Esophagus muscularis mucosa (tissue), 4 donors: Measurements from ENCODE around the gene CKS1B. TPM values are rescaled to one million over a fixed set of nuclear protein-coding genes. Genes with fewer than 3 reads are reported as not detected.
A peak's percentile ranks its signal among the peaks of the same experiment; 100 is the strongest.

ENCODE experiments used
- DNase-seq: peaks from one replicate; pipeline ENCODE4 v3.0.0-alpha.2; 2017; ENCODE audit errors: extremely low spot score
- H3K27ac ChIP-seq, 4 donors: fragments of 200-600 bp; sonication (generic); replicated peaks in 1 of 4; 1 replicate in 3 of 4; 2 replicates in 1 of 4; pipeline ENCODE4 v1.5.1; 2016 to 2019; ENCODE audit warnings: mild to moderate bottlenecking in 1 of 4
- H3K27me3 ChIP-seq, 4 donors: fragments of 200-600 bp; sonication (generic); one replicate each; pipeline versions ENCODE4 v1.5.1 to v1.6.0; 2016 to 2019
- H3K36me3 ChIP-seq, 4 donors: fragments of 200-600 bp; sonication (generic); one replicate each; pipeline ENCODE4 v1.5.1; 2016 to 2019
- H3K4me1 ChIP-seq, 4 donors: fragments of 200-600 bp; sonication (generic); one replicate each; pipeline ENCODE4 v1.5.1; 2016 to 2019
- H3K4me3 ChIP-seq, 4 donors: fragments of 200-600 bp; sonication (generic); 1 replicate in 2 of 4; 2 replicates in 2 of 4; pipeline ENCODE4 v1.5.1; 2016 to 2019; ENCODE audit warnings: mild to moderate bottlenecking in 4 of 4, moderate library complexity in 1 of 4
- H3K9me3 ChIP-seq, 4 donors: fragments of 200-600 bp; sonication (generic); 1 replicate in 3 of 4; 2 replicates in 1 of 4; pipeline ENCODE4 v1.5.1; 2016 to 2019
- CTCF ChIP-seq, 3 experiments: fragments of 200-600 bp in 2 of 3; fragments of 450-650 bp in 1 of 3; sonication (generic) in 2 of 3; IDR thresholded peaks; one replicate each; pipeline ENCODE4 v1.5.1; 2017 to 2019; ENCODE audit warnings: antibody characterized with exemption in 3 of 3, mild to moderate bottlenecking in 2 of 3, moderate library complexity in 1 of 3
- EP300 ChIP-seq: sonication (generic); formaldehyde crosslinking; IDR thresholded peaks from one replicate; pipeline ENCODE4 v1.6.1; 2017; ENCODE audit warnings: antibody characterized with exemption
- POLR2A ChIP-seq: fragments of 450-650 bp; IDR thresholded peaks from one replicate; pipeline ENCODE4 v1.6.1; 2017; ENCODE audit warnings: antibody characterized with exemption, moderate library complexity, mild to moderate bottlenecking, low read depth
- POLR2AphosphoS5 ChIP-seq, 2 donors: sonication (generic); formaldehyde crosslinking; IDR thresholded peaks; one replicate each; pipeline ENCODE4 v1.6.1; 2017; ENCODE audit warnings: antibody characterized with exemption in 2 of 2
- WGBS: methylation state at CpG from one replicate; pipeline ENCODE4 v1.1.5; 2018; 5-methylcytosine and 5-hydroxymethylcytosine counted together
- intact Hi-C: fragments of 100-400 bp; cut with DNase I; formaldehyde crosslinking; loops from one replicate; pipeline ENCODE4 v1.15.1; 2023
- total RNA-seq, 4 donors: library from RNA; depleted of rRNA; stranded (reverse); fragments of >200 nt; gene quantifications; one replicate each; pipeline versions ENCODE4 v1.1.0 to v1.2.1, GENCODE V29; 2016

The CKS1B gene
- total RNA-seq, 4 donors from 2014 or later: 11.6 to 21.5 (median 18.8) TPM

DNA sequence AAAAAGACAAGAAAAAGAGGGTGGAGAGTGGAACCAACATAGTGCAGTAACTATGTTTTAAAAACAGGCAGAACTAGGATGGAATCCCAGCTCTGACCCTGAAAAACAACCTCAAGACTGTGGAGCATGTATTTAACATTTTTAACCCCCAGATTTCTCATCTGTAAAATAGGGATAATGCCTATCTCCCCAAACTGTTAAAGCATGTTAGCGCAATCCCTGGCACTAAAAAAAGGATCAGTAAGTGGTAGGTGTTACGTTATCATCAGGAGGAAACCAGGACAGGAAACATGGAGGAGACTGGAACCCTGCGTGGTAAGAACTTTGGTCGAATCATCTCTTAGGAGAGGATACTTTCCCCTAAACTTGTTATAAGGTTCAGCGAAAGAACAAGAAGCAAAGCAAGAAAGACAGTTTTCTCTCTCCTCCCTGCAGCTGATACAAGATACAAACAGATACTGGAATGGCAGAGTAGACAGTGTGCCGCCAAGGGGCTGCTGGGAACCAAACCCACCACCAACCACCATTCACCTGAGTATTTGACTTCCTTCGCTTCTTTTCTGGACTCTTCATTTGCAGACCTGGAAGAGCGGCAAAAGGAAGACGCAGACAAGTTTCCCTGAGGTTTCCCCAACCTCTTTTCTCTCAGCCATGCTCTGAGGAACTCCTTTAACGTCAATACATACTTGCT is 13.9 kb upstream of the CKS1B start:
- intact Hi-C loops: loop anchor here (5.0 kb wide), 3 partner anchors 37 to 102 kb away; partner anchors contain the start of gene EFNA4
- H3K4me3 ChIP-seq: peak overlapping the region; percentile 80 to 96 (median 90)
- no peak for DNase-seq
- H3K36me3 ChIP-seq: peaks cover 16 to 50% (median 47%) of the 10 kb centered on the region in 4 donors
- peaks cover 35 to 66% (median 59%) of the 10 kb centered on the region in 4 donors for H3K4me1 ChIP-seq
- peak overlapping the region; percentile 95 to 99 (median 98) for H3K27ac ChIP-seq
- 39% methylated on average over 10 of the region's 10 CpGs for WGBS
- H3K9me3 ChIP-seq: no peaks in the 10 kb centered on the region
- H3K27me3 ChIP-seq: no peaks in the 10 kb centered on the region
- no peak for TF ChIP-seq POLR2A
- TF ChIP-seq EP300: no peak
- no peak for TF ChIP-seq CTCF (IDR thresholded peaks at IDR 0.05)
- no peak for TF ChIP-seq POLR2AphosphoS5 (IDR thresholded peaks at IDR 0.05)

- peak; percentile 95 for DNase-seq
- peaks cover 22 to 59% (median 56%) of the 10 kb centered on the region in 4 donors for H3K36me3 ChIP-seq
- no peaks in the 10 kb centered on the region for H3K27me3 ChIP-seq
- H3K9me3 ChIP-seq: no peaks in the 10 kb centered on the region
- 0% methylated on average over 20 of the region's 93 CpGs for WGBS
- peak within 1 kb of the TSS; percentile 80 to 96 (median 90) for H3K4me3 ChIP-seq
- intact Hi-C loops: loop anchor here (5.0 kb wide), 3 partner anchors 36 to 101 kb away; partner anchors contain the start of gene EFNA4
- peak within 1 kb of the TSS; percentile 95 to 99 (median 98) for H3K27ac ChIP-seq
- H3K4me1 ChIP-seq: peaks cover 31 to 66% (median 56%) of the 10 kb centered on the region in 4 donors
- no peak for TF ChIP-seq EP300
- peak; percentile 66 to 87 (median 72) for TF ChIP-seq CTCF (IDR thresholded peaks at IDR 0.05)
- TF ChIP-seq POLR2A: peak; percentile 83
- TF ChIP-seq POLR2AphosphoS5 (IDR thresholded peaks at IDR 0.05): peak; percentile 81 to 92
Observed at GRCh38 chr1:154961207-154962155, 13.0 kb upstream of the CKS1B start, which contains the start of gene PYGO2. TSS of gene PYGO2 (minus strand) at chr1:154961782. CDS start at chr1:154961576, 206 bp downstream.

GRCh38 chr1:154962156-154962749 is 12.2 kb upstream of the CKS1B start:
- Histone ChIP-seq H3K9me3 (no peaks in the 10 kb centered on the region), H3K4me1 (peaks cover 24 to 66% (median 51%) of the 10 kb centered on the region in 4 donors), H3K27ac (peak overlapping the region; percentile 95 to 99 (median 98)), H3K4me3 (peak overlapping the region; percentile 80 to 96 (median 90)), H3K36me3 (peaks cover 23 to 67% (median 64%) of the 10 kb centered on the region in 4 donors), H3K27me3 (no peaks in the 10 kb centered on the region)
- TF ChIP-seq POLR2AphosphoS5 (IDR thresholded peaks at IDR 0.05) (no peak), POLR2A (no peak), EP300 (no peak), CTCF (IDR thresholded peaks at IDR 0.05) (no peak)
- no peak for DNase-seq
- intact Hi-C loops: loop anchor here (5.0 kb wide), 3 partner anchors 35 to 100 kb away; partner anchors contain the start of gene EFNA4
- 3% methylated on average over 20 of the region's 25 CpGs for WGBS

DNA sequence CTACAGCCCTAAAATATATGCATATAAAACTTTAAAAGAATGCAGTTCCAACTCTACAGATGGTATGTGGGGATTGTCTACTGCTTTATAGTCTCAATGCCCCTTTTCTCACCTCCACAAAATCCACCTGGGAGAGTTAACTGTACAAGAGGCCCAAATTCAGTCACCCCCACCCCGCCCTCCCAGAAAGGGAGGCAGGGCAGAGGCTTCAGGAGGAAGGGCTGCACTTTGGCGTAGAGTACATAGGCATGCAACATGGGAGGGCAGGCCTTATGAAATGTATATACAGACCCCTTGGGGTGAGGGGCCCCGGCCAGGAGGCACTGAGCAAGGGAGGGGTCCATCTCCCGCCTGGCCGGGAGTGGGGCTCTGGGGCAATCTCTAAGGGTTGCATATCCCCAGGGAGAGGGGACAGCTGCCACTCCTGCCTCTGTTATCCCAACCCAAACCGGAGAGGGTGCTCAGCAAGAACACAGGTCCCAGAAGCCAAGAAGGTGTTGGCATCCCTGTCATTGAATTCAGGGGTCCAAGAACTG is 11.6 kb upstream of the CKS1B start:
- Histone ChIP-seq H3K9me3 (no peaks in the 10 kb centered on the region), H3K4me1 (peaks cover 25 to 67% (median 50%) of the 10 kb centered on the region in 4 donors), H3K4me3 (peak overlapping the region; percentile 80 to 96 (median 90)), H3K36me3 (peaks cover 23 to 72% (median 70%) of the 10 kb centered on the region in 4 donors), H3K27ac (peak overlapping the region; percentile 95 to 99 (median 98)), H3K27me3 (no peaks in the 10 kb centered on the region)
- intact Hi-C loops: loop anchor here (5.0 kb wide), 3 partner anchors 34 to 99 kb away; partner anchors contain the start of gene EFNA4
- WGBS: 71% methylated on average over 4 of the region's 6 CpGs
- TF ChIP-seq POLR2AphosphoS5 (IDR thresholded peaks at IDR 0.05) (no peak), EP300 (no peak), POLR2A (no peak), CTCF (IDR thresholded peaks at IDR 0.05) (no peak)
- no peak for DNase-seq
